ENCODE results near the gene RAD51B.

RAD51B gene

DNA sequence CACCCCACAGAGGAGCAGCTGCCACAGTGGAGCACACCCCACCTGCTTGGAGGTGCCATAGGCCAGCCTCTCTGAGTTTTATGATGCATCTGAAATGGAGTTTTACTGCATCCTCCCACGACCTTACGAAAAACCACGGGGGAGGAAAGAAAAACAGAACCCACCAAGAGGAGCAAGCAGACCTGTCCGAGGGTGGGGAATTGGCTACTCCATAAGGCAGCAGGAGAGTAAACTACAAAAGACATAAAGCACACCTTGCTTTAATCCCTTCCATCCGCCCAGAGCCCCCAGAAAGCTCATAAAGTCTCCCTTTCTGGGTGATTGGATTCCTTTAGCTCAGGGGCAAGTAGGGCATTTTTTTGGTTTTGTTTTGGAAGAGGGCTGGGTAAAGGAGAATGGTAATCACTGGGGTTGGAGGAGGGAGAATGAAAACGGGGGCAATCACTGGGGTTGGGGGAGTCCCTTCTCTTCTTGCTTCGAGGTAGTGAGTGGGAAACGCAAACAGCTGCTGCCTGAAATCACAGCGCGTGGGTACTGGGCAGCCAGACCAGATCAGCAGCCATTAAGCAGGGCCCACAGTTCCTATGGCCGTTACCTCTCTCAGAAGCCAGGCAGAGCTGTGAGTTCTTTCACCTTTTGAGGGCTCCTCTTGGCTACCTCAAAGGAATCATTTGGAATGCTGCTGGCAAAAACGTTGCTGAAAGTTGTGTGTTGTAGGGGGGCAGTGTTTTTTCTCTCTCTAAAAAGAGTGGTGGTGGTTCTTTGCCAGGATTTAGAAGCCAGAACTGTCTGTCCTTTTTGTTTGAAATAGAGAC, 539.6 kb downstream of the RAD51B start:
- TF ChIP-seq, protein P1, sequence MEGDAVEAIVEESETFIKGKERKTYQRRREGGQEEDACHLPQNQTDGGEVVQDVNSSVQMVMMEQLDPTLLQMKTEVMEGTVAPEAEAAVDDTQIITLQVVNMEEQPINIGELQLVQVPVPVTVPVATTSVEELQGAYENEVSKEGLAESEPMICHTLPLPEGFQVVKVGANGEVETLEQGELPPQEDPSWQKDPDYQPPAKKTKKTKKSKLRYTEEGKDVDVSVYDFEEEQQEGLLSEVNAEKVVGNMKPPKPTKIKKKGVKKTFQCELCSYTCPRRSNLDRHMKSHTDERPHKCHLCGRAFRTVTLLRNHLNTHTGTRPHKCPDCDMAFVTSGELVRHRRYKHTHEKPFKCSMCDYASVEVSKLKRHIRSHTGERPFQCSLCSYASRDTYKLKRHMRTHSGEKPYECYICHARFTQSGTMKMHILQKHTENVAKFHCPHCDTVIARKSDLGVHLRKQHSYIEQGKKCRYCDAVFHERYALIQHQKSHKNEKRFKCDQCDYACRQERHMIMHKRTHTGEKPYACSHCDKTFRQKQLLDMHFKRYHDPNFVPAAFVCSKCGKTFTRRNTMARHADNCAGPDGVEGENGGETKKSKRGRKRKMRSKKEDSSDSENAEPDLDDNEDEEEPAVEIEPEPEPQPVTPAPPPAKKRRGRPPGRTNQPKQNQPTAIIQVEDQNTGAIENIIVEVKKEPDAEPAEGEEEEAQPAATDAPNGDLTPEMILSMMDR (IDR thresholded peaks at IDR 0.05; ENCODE audit: low read depth, low read length), result no peak
- H3K4me3 ChIP-seq (ENCODE audit: low read depth, low read length), result no peak overlapping the region

DNA sequence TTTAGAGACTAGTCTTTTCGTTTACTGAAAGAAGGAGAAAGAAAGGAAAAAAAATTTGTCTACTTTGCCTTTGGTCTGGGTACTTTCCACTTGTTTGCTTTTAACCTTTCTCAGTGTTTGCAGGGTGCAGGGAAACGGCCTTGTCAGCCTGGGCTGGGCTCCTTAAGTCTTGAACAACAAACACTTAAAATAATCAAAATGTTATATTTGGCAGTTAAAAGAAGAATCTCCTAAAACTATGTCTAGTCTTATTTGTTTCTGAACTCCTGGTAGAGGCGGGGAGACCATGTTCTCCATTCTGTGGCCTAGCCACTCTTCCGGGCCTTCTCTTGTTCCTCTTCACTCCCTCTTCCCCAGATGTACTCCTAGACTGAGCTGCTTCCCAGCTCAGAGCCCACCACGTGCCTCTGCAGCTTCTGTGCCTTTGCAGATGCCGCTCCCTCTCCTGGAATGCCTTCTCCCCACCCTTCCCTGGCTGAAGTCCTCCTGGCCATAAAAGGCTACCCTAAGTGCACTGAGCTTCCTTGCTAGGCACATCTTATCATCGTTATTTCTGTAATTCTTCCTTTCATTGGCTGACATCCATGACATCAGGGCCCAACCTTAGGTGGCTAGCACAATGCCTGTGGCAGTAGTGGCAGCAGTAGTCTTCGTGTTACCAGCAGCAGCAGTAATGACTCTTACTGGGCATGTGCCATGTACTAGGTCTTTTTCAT, 540.4 kb downstream of the RAD51B start:
- H3K4me3 ChIP-seq (ENCODE audit: low read depth, low read length), result no peak overlapping the region
- TF ChIP-seq, protein P1 (IDR thresholded peaks at IDR 0.05; ENCODE audit: low read depth, low read length), result no peak

DNA sequence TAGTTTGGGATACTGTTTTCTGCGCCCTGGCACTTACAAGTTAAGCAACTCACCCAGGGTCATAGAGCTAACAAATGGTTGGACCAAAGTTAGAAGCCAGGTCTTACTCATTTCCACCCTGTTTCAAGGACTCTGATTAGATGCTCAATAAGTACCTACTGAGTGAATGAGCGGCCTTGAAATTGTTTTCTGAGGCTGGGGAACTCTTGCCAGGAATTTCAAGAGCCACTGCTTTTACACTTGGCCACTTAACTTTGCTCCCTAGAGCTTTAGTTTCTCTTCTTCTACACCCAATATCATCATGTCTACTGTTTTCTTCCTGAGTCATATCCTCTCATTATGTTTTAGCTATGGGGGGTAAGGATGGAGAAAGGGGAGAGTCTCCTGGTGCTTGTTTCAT, 541.7 kb downstream of the RAD51B start:
- TF ChIP-seq, protein P1 (IDR thresholded peaks at IDR 0.05; ENCODE audit: low read depth, low read length), result no peak
- H3K4me3 ChIP-seq (ENCODE audit: low read depth, low read length), result no peak overlapping the region

DNA sequence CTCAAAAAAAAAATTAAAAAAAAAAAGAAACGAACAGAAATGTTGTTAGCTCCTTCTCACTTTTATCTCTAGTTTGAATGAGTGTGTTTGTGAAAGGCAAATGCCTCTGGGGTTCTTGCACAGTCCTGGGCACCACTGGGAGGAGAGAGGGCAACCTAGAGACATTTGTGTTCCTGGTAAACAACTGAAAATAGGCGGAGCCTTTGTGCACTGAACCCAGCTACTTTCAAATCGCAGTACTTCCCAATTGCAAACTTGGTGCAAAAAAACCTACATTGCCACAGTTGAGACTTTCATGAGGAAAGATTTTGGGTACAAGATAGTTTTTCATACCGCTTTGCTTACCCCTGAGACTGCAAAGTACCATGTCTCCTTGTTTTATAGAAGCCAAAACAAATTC, 543.3 kb downstream of the RAD51B start:
- TF ChIP-seq, protein P1 (IDR thresholded peaks at IDR 0.05; ENCODE audit: low read depth, low read length), result no peak
- no peak overlapping the region for H3K4me3 ChIP-seq (ENCODE audit: low read depth, low read length)

DNA sequence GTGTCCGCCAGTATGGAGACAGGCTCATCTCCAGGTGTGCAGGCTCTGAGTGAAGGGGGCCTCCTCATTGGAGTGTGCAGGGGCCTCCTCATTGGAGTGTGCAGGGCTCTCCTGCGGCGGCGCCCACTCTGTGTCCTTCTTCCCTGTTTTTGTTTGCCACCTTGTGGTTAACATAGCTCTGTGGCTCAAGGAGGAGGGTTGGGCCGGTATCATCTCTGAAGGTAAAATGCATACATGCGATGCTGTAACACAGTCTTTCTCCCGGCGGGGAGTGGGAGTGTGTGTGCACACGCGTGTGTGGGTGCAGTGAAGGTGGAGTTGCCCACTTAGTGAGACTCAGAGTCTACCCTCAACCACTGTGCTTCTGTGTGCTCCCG, 543.9 kb downstream of the RAD51B start:
- TF ChIP-seq, protein P1 (IDR thresholded peaks at IDR 0.05; ENCODE audit: low read depth, low read length), result no peak
- H3K4me3 ChIP-seq (ENCODE audit: low read depth, low read length), result no peak overlapping the region

DNA sequence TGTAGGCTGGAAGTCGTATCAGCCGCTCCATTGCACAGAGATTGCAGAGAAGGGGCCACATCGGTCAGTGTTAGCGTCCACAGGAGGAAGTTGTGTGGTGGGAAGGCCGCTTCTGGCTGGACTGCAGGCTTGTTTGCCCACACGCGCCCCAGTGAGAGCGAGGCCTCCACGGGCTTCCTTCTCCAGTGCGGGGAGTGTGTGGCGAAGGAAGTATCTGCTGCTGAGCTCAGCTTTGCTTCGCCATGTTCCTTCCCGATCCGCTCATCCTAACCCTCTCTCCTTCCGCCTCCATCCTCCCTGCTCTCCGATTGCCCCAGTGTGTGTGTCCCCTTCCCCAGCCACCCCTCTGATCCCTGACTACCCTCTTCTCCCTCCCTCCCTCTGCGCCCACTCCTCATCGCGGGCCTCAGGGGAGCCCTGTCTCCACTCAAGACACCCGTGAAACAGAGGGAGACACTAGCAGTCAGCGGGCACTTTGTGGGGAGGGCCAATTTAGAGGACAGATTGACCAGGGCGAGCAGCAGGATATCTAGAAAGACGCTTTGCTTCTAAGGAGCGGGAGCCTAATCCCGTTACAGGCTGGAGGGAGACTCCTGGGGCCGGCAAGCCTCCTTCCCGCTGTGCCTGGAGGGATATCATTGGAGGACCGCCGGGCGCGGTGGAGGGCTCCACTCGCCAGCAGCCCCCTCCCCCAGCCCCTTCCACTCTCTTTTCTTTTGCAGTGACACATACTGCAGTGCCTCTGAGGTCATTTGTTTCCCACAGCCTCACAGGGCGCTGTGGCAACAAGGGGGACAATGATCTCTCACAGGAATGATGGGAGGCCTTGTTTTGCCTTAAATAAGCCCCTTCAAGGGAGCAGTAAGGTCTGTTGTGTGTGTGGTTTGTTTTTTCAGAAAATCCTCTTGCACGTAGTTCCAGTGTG, 544.5 kb downstream of the RAD51B start:
- TF ChIP-seq, protein P1 (IDR thresholded peaks at IDR 0.05; ENCODE audit: low read depth, low read length), result no peak
- H3K4me3 ChIP-seq (ENCODE audit: low read depth, low read length), result no peak overlapping the region
